ENCODE measurements around the gene KIRREL3.

The KIRREL3 gene

GRCh38 chr11:126797457-126798169 lies 203.0 kb downstream of the KIRREL3 start:
- no peak for DNase-seq

GRCh38 chr11:126793596-126793995 lies 207.0 kb downstream of the KIRREL3 start:
- DNase-seq, result peak in 3 of 56 donors; percentile 8 to 15 (median 14)

- DNase-seq, result no peak
Measured at GRCh38 chr11:126791991-126792390, 208.6 kb downstream of the KIRREL3 start.

- DNase-seq, result peak in 1 of 56 donors; percentile 8
Measured at GRCh38 chr11:126791446-126791845, 209.1 kb downstream of the KIRREL3 start.

- peak in 51 of 56 donors; percentile 13 to 88 (median 58) for DNase-seq
Measured at GRCh38 chr11:126790550-126791081, 210.0 kb downstream of the KIRREL3 start.

GRCh38 chr11:126782810-126783209 lies 217.8 kb downstream of the KIRREL3 start:
- no peak for DNase-seq

GRCh38 chr11:126781942-126782341 lies 218.6 kb downstream of the KIRREL3 start:
- DNase-seq, result no peak

GRCh38 chr11:126776119-126776518 lies 224.5 kb downstream of the KIRREL3 start:
- no peak for DNase-seq

- DNase-seq, result peak in 7 of 56 donors; percentile 9 to 36 (median 27)
Measured at GRCh38 chr11:126772267-126772666, 228.3 kb downstream of the KIRREL3 start.

- DNase-seq, result no peak
Measured at GRCh38 chr11:126768702-126769101, 231.9 kb downstream of the KIRREL3 start.

GRCh38 chr11:126766440-126766839 lies 234.1 kb downstream of the KIRREL3 start:
- no peak for DNase-seq

- DNase-seq, result no peak
Measured at GRCh38 chr11:126765196-126765595, 235.4 kb downstream of the KIRREL3 start.

GRCh38 chr11:126764231-126764630 lies 236.3 kb downstream of the KIRREL3 start:
- DNase-seq, result peak in 1 of 56 donors; percentile 33

GRCh38 chr11:126756855-126757254 lies 243.7 kb downstream of the KIRREL3 start:
- no peak for DNase-seq

GRCh38 chr11:126756421-126756820 lies 244.1 kb downstream of the KIRREL3 start:
- DNase-seq, result no peak

GRCh38 chr11:126755526-126755925 lies 245.0 kb downstream of the KIRREL3 start:
- DNase-seq, result peak in 7 of 56 donors; percentile 10 to 37 (median 24)

- DNase-seq, result no peak
Measured at GRCh38 chr11:126754591-126755426, 245.8 kb downstream of the KIRREL3 start.

- DNase-seq, result no peak
Measured at GRCh38 chr11:126753990-126754389, 246.6 kb downstream of the KIRREL3 start.

GRCh38 chr11:126751242-126751641 lies 249.3 kb downstream of the KIRREL3 start:
- DNase-seq, result no peak

- no peak for DNase-seq
Measured at GRCh38 chr11:126748793-126749192, 251.8 kb downstream of the KIRREL3 start.

GRCh38 chr11:126748100-126748791 lies 252.3 kb downstream of the KIRREL3 start:
- DNase-seq, result no peak

- DNase-seq, result no peak
Measured at GRCh38 chr11:126747315-126747714, 253.3 kb downstream of the KIRREL3 start.
